ENCODE results near the gene SLIT1.

Gene SLIT1

DNA sequence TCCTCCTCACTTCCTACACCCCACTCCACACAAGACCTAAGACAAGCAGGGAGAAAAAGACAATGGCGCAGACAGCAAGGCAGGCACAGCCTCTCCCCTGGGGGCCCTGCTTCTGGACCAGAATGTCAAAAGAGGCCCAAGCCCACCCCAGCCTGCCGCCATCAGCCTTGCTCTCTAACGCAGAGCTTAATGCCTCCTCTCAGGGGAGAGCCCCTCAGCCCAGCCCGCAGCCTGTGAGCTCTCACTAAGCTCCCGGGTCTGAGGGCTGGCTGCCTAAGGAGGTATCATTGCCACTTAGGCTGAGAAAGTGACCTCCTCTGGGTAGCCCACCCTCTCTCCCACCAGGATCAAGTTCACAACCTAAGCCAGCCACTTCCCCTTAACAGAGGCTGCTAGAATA is 16.7 kb downstream of the SLIT1 start:
- no peak for DNase-seq

DNA sequence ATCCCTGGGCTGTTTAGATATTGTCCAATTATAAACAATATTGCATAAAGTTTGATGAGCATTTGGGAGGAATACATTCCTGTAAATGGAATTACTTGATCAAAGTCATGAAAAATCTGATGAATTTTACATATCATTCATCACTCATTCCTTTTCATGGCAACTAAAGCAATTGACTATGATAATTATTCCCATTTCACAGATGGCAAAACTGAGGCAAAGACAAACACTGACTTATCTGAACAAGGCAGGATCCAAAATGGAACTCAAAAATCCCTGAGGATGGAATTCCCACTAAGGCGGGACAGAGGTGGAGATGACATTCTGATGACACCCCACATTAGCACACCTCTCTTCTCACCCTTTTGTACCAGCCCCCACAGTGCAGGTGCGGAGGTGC is 17.1 kb downstream of the SLIT1 start:
- no peak for DNase-seq

DNA sequence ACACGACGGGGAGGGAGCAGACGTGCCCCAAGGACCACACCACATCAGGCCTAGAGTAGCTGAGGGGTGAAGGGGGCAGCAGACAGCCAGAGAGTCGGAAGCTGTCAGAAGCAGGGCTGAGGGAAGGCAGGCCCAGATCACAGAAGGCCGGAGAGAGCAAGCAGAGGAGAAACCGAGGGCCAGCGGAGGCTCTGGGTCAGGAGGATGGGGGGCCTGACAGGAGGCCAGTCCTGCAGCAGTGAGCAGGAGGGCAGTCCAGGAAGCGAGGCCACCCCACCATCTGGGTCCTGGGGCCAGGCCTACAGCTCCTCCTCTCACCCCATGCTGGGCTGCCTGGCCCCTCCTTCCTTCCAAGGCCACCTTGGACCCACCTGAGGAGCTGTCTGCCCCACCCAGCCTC is 20.3 kb downstream of the SLIT1 start:
- DNase-seq, result no peak

DNA sequence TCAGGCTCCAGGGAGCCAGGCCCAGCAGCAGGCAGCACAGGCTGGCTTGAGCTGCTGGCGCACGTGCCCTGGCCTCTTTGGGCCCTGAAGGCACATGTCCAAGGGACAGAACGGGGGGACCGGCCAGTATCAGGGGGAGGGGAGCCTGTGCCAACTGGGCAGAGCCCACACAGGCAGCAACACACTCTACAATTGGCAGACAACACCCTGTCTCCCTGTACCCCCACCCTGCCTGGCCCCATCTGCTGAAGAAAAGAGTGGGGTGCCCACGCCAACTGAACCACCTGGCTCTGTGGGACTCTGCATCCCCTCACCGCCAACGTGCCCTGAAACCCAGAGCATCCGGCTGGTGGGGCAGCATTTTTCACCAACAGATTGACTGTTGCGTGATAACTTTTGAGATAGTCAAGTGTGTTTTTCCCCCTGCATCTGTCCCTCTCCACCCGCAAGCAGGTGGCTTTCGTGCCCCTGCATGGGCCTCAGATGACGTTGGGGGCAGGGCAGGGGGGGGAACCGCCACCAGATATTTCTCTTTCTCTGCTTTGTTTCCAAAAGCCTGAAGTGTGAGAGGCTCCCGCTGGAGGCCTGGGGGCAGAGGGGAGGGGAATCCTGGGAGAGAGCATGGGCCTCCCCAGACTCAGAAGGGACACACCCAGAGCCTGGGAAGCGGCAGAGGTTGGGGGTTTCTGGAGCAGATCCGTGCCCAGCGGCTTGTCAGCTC is 21.8 kb downstream of the SLIT1 start:
- no peak for DNase-seq

DNA sequence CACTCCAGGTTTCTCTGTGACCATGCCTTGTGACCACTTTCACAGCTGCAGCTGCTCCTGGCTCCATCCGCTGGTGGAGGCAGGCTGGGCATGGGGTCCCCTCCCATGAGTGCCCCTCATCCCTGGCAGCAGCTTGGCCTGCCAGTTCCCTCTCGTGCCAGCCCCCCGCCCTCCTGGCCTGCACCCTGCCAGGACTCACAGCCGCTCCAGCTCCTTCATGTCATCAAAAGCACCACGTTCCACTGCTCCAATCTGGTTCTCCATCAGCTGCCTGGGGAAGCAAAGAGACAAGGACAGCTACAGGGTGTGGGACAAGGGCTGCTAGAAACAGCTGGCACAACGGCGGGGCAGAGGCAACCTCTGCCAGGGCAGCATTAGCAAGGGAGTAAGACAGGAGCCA is 22.6 kb downstream of the SLIT1 start:
- DNase-seq, result no peak

DNA sequence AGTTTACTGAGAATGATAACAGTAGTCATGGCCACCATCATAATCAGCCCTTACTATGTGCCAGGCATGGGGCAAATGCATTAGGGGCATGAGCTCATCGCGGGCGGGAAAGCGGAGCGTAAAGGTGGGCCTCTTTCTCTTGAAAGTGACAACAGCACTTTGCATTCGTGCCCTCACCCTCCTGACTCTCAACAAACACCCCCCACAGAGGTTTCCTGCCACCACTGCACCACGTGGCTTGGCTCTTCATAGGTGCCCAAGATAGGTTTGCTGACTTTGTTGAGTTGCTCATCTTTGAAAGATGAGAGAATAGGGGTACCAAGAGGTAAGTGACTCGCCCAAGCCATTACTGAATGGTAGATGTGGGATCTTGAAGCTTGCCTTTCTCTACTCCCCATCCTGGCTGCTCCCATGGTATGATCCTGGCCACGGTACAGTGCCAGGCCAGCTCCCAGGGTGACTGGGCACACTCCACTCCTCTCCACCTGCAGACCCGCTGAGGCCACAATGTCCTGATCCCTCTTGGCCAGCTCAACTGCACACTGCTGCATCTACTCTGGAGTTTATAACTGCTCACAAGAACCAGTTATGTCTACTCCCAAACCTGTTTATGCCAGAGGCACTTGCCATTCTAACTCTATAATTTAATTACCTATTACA is 26.0 kb downstream of the SLIT1 start:
- no peak for DNase-seq

DNA sequence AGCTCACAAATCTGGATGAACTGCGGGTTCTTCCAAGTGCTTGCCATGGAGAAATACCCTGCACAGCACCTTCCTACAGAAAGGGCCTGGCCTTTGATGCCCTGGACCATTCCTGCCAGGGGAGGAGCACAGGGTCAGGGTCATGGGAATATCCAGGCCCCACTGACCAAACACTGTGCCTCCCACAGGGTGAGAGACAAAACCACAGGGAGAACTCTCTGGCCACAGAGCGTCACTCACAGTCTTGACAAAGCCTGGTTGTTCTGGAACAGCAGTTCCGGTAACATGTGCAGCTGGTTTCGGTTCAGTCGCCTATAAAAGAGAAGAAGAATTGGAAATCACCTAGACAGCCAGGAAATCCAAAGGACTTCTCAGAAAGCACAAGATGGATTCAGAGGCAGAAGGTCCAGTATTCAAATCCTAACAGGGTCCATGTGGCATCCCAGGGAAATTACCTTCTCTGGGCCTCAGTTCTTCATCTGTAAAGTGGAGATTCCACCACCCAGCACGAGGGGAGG is 28.1 kb downstream of the SLIT1 start:
- no peak for DNase-seq

DNA sequence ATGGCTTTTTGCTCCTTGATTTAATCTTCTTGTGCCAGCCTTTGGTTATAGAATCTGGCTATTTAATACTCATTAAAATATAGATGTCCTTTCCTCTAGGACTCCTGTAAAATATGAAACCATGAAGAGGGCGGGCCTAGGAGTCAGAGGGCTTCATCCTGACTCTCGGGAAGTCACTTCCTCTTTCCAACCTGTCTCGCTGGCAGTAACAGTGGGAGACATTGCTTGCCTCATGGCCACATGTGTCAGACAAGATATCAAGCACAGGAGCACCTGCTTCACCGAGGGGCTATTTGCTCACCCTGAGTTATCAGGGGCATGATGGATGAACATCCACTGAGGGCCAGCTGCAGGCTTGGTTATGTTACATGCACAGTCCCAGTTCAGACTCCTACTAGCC is 31.0 kb downstream of the SLIT1 start:
- no peak for DNase-seq

DNA sequence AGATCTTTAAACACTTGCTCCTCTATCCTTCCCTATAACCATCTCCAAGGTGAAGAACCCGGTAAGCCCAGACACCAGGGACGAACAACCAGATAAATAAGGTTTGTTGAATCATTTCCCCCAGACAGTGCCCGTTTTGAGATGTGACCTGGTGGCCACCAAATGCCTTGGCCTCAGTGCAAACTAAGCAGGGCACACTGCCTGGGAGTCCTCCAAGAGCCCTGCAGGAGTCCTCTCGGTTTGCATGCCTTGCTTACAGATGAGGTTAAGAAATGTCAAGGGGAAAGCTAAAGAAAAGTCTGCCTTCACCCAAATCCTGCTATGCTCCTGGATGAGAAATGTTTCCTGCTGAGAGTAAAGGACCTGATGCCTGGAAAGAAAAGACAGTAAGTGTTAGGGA is 31.6 kb downstream of the SLIT1 start:
- no peak for DNase-seq

DNA sequence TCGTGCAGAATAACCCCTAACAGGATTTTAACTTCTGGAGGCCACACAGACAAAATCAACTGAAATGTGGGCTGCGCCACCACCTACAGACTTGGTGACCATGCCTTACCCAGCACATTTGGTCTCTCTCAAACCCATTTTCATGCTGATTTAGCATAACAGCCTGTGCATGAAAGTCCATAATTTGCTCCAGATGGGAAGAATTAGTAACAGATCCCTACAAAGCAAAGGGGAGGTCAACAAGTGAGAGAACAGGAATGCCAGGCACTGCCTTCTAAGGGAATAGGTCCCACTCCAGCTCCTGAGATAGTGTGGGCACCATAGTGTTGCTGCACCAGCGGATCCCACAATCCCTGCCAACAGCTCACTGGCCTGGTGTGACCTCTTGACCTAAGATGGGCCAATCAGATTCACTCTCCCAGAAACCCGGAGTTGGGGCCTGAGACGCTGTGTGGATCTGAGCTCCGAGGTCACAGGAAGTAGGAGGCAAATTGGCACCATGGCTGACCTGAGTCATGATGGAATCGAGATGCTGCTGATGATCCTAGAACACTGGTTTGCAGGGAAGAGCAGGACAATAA is 32.4 kb downstream of the SLIT1 start:
- DNase-seq, result no peak

DNA sequence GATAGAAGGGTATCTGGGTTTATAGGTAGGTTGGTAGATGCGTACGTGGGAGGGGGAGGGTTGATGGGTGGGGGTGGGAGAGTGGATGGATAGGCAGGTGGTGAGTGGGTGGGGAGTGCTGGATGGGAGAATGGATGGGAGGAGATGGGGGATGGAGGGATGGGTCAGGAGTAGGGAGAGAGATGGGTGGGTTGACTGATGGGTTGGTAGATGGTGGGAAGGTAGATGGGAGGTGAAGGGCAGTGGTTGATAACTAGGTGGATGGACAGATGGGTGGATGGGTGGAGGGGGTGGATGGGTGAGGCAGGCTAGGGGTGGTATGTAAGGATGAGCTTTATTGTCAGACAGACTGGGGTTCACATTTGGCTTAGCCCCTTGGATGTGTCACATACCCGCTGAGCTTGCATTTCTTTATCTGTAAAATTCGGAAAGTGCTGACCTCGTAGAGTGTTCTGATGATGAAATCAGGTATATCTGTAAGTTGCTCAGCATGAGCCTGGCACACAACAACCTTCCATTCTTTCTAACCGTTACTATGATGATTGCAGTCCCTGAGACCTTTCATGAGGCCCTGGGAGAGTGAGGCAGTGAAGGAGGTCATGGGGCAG is 34.3 kb downstream of the SLIT1 start:
- no peak for DNase-seq

DNA sequence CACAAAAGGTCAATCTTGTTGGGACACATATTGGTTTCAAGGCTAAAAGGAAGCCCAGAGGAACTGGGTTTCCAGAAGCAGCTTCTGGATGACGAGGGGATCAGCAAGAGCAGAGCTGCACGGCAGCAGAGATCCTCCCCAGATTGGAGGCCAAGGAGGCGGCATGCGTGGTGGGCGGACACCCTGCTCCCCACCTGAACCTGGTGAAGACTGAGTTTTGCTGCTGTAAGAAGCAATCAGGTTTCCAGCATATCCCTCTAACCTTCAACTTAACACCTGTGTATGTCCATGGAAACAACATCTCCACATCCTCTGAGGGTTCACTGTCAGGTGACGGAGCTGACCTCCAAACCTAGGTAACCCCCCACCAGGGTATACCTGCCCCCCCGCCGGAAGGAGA is 35.1 kb downstream of the SLIT1 start:
- DNase-seq, result no peak

DNA sequence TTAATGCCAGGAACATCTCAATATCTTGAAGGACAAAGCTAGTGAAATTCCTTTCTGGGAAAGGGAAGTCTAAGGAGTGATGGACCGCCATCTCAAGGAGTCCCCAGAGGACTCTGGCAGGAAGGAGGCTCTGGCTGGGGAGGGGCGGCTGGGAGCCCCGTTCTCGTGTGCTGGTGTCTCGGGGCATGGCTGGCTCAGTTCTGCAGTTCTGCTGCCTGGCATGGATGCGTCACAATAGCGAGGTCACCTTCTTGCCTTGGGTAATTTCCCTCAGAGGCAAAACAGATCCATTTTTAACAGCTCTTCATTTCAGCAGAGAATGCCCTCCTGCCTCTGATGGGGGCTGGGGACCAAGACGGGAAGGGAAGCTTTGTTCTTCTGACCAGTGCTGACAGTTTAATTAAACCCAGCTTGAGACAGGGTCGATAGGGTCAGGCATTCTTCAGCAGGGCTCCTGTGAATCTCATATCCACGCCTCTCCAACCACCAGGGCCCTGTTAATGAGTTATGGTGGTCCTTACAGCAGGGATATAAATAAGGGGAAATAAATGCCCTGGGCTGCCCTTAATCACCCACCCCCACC is 35.7 kb downstream of the SLIT1 start:
- DNase-seq, result no peak

DNA sequence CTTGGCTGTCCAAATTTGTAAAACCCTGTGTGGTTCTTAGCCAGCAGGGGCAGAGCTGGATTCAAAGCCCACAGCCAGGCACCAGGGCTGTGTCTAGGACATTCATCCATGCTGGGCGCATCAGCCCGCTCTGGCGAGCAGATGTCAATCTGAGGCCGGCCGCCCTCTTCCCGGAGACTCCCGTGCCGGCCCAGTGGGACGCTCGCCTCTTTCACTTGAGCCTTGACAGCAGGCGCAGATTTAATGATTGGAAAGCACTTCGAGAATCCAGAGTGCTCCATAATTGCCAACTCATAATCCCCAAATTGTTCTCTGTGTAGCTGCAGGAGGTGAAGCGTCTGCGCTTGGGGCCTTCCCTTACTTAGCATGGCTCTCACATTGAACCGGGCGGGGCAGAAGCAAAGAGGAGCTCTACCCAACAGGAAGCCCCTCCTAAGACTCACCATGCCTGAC is 36.7 kb downstream of the SLIT1 start:
- no peak for DNase-seq

DNA sequence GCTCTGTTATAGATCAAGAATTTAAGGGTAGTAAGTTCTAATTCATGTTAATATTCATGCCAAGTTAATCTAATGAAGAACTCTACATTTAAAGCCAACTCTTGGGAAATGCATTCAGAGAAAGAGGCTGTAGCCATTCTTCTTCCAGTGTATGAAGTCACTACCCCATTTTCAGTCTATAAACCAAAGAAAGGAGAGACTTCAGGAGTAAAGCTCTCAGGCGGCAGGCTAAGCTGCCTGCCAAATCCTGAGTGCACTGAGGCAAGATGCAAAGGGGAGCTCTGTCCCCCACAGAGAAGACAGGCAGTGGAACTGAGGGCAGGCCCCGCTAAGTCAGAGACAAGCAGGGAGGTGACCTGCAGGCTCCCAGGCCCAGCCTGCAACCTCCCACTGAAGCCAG is 41.5 kb downstream of the SLIT1 start:
- DNase-seq, result no peak

DNA sequence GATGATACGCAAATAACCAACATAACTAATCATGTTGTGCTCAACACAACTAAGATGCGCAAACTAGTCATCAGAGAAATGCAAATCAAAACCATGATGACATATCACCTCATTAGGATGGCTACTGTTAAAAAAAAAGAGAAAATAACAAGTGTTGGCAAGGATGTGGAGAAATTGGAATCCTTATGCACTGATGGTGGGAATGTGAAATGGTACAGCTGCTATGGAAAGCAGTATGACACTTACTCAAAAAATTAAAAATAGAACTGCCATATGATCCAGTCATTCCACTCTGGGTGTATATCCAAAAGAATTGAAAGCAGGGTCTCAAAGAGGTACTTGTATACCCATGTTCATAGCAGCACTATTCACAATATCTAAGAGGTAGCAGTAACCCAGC is 42.9 kb downstream of the SLIT1 start:
- no peak for DNase-seq

DNA sequence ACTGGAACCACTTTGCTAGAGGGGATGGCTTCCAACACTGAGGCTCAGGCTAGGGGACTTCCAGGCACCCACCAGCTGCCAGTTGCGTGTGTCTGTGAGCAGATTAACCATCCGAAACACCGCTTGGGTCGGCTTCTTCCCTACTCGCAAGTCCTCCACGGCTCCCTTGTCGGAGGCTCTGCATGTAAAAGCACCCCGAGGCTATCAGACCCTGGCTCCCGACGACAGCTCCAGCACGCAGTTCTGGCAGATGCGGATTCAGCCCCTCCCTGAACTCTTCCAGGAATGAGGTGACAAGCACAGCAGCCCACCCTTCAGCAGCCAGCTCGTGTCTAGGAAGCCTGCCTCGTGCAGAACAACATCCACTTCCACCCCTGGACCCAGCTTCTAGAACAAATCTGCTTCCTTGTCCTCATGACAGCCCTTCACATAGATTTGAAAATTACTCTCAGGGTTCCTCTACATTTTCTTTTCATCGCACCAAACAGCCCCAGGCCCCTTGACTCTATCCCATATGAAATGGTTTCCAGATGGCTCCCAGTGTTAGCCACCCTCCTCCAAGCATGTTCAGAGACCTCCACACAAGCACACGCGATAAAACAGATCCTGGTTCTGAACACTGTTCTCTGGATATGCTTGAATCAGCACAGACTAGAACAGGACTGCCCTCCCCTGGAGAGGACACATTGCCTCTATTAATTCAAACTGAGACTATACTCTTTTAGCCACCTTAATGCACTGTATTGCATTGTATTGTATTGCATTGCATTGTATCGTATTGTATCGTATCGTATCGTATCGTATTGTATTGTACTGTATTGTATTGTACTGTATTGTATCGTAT is 44.6 kb downstream of the SLIT1 start:
- DNase-seq, result no peak

DNA sequence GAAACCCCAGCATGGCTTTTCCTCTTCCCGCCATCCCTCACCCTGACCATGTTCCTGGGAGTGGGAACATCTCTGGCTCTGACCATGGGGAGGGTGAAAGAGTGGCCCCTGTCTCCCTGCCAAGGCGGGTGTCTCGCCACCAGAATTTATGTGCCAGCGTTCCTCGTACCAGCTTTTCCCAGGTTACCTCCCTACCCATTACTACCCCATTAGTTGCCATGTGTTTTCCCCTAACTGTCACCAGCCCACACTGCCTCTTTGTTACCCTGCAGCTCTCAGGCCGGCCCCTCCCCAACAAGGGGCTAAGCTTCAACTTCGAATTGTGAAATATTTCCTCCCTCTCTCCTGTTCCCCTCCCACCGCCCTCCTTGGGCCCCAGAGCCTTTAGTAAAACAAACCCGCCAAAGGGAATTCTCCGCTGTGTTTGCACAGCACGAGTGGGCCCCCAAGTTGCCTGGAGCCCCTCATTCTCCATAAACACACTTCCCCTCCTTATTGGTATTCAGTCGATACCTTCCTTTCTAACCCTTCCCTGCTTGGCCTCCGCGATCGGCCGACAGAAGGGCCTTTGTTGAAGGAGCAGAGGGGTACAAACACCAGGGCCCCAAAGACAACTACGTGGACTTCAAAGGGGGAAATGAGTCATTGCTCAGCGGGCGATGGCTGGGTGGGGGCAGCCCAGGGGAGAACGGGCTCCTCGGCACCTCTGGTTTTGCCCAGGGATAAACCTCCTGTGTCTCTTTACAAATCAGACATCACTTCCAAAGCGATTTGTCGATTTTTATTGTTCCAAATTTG is 45.5 kb downstream of the SLIT1 start:
- DNase-seq, result no peak

DNA sequence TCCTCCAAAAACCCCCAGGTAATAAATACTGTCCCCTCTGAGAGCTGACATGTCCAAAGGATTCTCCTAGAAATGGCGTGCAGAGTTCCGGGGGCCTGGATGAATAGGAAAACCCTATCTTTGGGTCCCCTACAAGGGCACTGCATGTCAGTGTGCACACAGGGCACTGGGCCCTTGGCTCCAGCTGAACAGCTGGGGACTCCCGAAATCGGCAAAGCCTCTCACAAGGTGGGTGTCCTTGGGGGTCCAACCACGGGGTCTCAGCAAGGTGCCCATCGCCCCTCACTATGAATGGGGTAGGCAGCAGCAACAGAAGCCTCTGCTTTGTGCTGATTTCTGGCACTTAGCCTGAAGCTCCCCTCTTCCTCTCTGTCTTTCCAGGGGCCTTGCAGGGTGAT is 46.1 kb downstream of the SLIT1 start:
- DNase-seq, result no peak

DNA sequence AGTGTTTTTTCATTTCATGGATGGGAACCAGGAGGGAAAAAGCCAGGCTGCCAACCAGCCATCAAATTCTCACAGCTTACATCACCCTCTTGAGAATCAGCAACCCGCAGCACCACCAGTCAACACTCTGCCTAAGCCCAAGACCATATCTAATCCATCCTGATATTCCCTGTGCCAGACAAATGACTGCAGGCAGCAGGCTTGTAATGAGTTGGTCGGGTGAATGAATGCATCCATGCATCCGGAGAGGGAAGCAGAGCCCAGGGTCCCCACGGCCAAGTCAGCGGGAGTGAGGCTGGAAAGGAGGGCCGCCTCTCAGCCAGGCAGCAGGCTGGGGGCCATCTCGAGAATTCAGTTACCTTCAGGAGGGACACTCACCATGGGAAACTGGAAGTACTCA is 46.9 kb downstream of the SLIT1 start:
- DNase-seq, result no peak

DNA sequence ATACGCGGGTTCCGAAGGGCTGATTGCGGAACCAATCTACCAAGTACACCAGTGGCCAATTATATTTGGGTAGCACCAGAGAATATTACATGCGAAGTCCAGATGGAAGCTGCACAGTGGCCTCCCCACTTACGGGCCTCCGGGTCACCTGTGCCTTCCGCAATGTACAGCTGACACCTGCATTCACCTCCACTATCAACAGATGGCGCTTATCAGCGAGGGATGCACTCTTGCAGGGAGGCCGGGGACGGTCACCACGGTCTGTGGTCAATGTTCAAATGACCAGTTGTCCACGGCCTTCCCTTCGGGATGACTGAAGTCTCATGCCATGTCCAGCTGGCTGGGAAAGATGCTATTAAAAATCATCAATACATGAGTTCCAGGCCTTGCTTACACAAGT is 47.6 kb downstream of the SLIT1 start:
- DNase-seq, result no peak

DNA sequence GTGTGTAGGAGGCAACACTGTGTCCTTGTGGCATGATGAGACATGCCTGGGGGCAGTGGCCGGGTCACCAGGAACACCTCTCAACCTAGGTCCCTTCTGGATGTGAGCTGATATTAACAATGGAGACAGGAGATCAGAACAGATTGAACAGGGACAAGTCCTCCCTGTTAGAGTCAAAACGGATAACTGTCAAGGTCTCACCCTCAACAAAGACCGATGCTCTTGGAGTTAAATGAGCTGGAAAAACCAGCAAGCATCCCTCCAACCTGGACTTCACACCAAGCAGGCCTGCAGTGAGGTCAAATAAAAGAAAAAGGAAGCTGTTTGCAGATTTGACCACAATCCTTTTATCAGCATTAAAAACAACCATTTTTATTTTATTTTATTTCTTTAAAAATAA is 49.0 kb downstream of the SLIT1 start:
- no peak for DNase-seq
